Trophoblast cell (in vitro differentiated cells and primary cell): ENCODE results near the gene CRYBG2.

Experiments
- DNase-seq, 2 donors: peaks; one replicate each; pipeline ENCODE4 v3.0.0-alpha.2; 2016
- H2AFZ ChIP-seq: 2 replicates; pipeline ENCODE4 v1.6.1; 2013; ENCODE audit warnings: low read length, moderate library complexity, mild to moderate bottlenecking; ENCODE audit not compliant: insufficient read depth, poor library complexity
- H2AK5ac ChIP-seq: 2 replicates; pipeline ENCODE4 v1.6.1; 2013; ENCODE audit warnings: mild to moderate bottlenecking, low read length
- H2BK120ac ChIP-seq: 2 replicates; pipeline ENCODE4 v1.6.1; 2013; ENCODE audit warnings: low read length, mild to moderate bottlenecking, moderate library complexity; ENCODE audit not compliant: insufficient read depth, poor library complexity
- H2BK12ac ChIP-seq: 2 replicates; pipeline ENCODE4 v1.6.1; 2013; ENCODE audit warnings: mild to moderate bottlenecking, low read length, moderate library complexity
- H2BK5ac ChIP-seq: 2 replicates; pipeline ENCODE4 v1.6.1; 2013; ENCODE audit warnings: low read length, low read depth, moderate library complexity, mild to moderate bottlenecking; ENCODE audit not compliant: poor library complexity
- H3K14ac ChIP-seq: 2 replicates; pipeline ENCODE4 v1.6.1; 2013; ENCODE audit warnings: mild to moderate bottlenecking, low read length
- H3K18ac ChIP-seq: 2 replicates; pipeline ENCODE4 v1.6.1; 2013; ENCODE audit warnings: mild to moderate bottlenecking, low read length
- H3K23ac ChIP-seq: 2 replicates; pipeline ENCODE4 v1.6.1; 2013; ENCODE audit warnings: low read length
- H3K27ac ChIP-seq: 2 replicates; pipeline ENCODE4 v1.5.1; 2013; ENCODE audit warnings: low read depth, mild to moderate bottlenecking, inconsistent platforms, low read length, moderate library complexity
- H3K27me3 ChIP-seq: 2 replicates; pipeline ENCODE4 v1.6.1; 2013; ENCODE audit warnings: inconsistent platforms, mild to moderate bottlenecking, low read length, moderate library complexity; ENCODE audit not compliant: insufficient read depth
- H3K36me3 ChIP-seq, 2 experiments: 1 replicate in 1 of 2; 2 replicates in 1 of 2; pipeline ENCODE4 v1.6.1; 2013; ENCODE audit warnings: low read length in 2 of 2, mild to moderate bottlenecking in 2 of 2, moderate library complexity in 1 of 2; ENCODE audit not compliant: insufficient read depth in 2 of 2, control insufficient read depth in 1 of 2
- H3K4ac ChIP-seq: 2 replicates; pipeline ENCODE4 v1.6.1; 2013; ENCODE audit warnings: low read depth, mild to moderate bottlenecking, low read length, moderate library complexity
- H3K4me1 ChIP-seq, 2 experiments: 1 replicate in 1 of 2; 2 replicates in 1 of 2; pipeline ENCODE4 v1.6.1; 2013; ENCODE audit warnings: low read length in 2 of 2, mild to moderate bottlenecking in 2 of 2, moderate library complexity in 1 of 2; ENCODE audit not compliant: insufficient read depth in 2 of 2, control insufficient read depth in 1 of 2
- H3K4me2 ChIP-seq: 2 replicates; pipeline ENCODE4 v1.6.1; 2013; ENCODE audit warnings: inconsistent platforms, mild to moderate bottlenecking, low read length, moderate library complexity
- H3K4me3 ChIP-seq: 2 replicates; pipeline ENCODE4 v1.5.1; 2013; ENCODE audit warnings: mild to moderate bottlenecking, low read depth, low read length, inconsistent platforms
- H3K79me1 ChIP-seq: one replicate; pipeline ENCODE4 v1.6.1; 2013; ENCODE audit warnings: low read length
- H3K79me2 ChIP-seq: 2 replicates; pipeline ENCODE4 v1.6.1; 2013; ENCODE audit warnings: low read length, mild to moderate bottlenecking; ENCODE audit not compliant: control insufficient read depth, insufficient read depth, poor library complexity
- H3K9ac ChIP-seq: 2 replicates; pipeline ENCODE4 v1.6.1; 2013; ENCODE audit warnings: mild to moderate bottlenecking, low read length
- H3K9me3 ChIP-seq: 2 replicates; pipeline ENCODE4 v1.6.1; 2013; ENCODE audit warnings: low read depth, mild to moderate bottlenecking, control low read depth, inconsistent platforms, low read length; ENCODE audit not compliant: insufficient read depth
- H4K12ac ChIP-seq: 2 replicates; pipeline ENCODE4 v1.6.1; 2013; ENCODE audit warnings: low read depth, mild to moderate bottlenecking, low read length, moderate library complexity
- H4K8ac ChIP-seq: 2 replicates; pipeline ENCODE4 v1.6.1; 2013; ENCODE audit warnings: low read depth, mild to moderate bottlenecking, low read length, moderate library complexity
- H4K91ac ChIP-seq: one replicate; pipeline ENCODE4 v1.6.1; 2013; ENCODE audit warnings: low read depth, mild to moderate bottlenecking, low read length, moderate library complexity
- WGBS: extraction: QIAGEN DNeasy Blood & Tissue Kit; methylation state at CpG from one replicate; pipeline ENCODE4 v1.1.7; 2013; ENCODE audit warnings: missing lambda C conversion rate; ENCODE audit not compliant: insufficient read length, insufficient coverage; ENCODE audit errors: extremely low coverage; 5-methylcytosine and 5-hydroxymethylcytosine counted together

Gene CRYBG2

GRCh38 chr1:26340047-26340481 lies 13.9 kb downstream of the CRYBG2 start:
- Histone ChIP-seq H2BK12ac (no peak overlapping the region), H3K4ac (no peak overlapping the region), H3K79me1 (no peaks in the 10 kb centered on the region), H2BK5ac (no peak overlapping the region), H3K4me3 (no peak overlapping the region), H4K91ac (no peak overlapping the region), H4K8ac (no peak overlapping the region), H3K4me1 (peaks cover 9 to 10% of the 10 kb centered on the region in 2 experiments), H3K27me3 (no peaks in the 10 kb centered on the region), H3K79me2 (no peaks in the 10 kb centered on the region), H2BK120ac (no peak overlapping the region), H3K36me3 (peaks cover 33 to 38% of the 10 kb centered on the region in 2 experiments), H3K9me3 (no peaks in the 10 kb centered on the region), H3K4me2 (no peak overlapping the region), H2AK5ac (no peak overlapping the region), H2AFZ (no peak overlapping the region), H3K27ac (no peak overlapping the region), H4K12ac (no peak overlapping the region), H3K9ac (no peak overlapping the region), H3K14ac (no peak overlapping the region), H3K18ac (no peak overlapping the region), H3K23ac (no peak overlapping the region)
- no CpG with 5 or more reads among the region's 4 CpGs for WGBS
- DNase-seq: no peak

- H2BK5ac ChIP-seq: no peak overlapping the region
- H3K4me3 ChIP-seq: no peak overlapping the region
- H3K27me3 ChIP-seq: no peaks in the 10 kb centered on the region
- no peak overlapping the region for H3K18ac ChIP-seq
- no peak overlapping the region for H3K14ac ChIP-seq
- no peak overlapping the region for H2BK12ac ChIP-seq
- H2AFZ ChIP-seq: no peak overlapping the region
- H3K79me2 ChIP-seq: no peaks in the 10 kb centered on the region
- no peak overlapping the region for H2BK120ac ChIP-seq
- H3K23ac ChIP-seq: no peak overlapping the region
- peaks cover 9 to 10% of the 10 kb centered on the region in 2 experiments for H3K4me1 ChIP-seq
- no peak overlapping the region for H3K9ac ChIP-seq
- no peak overlapping the region for H3K27ac ChIP-seq
- no peak for DNase-seq
- no peak overlapping the region for H3K4ac ChIP-seq
- peaks cover 20 to 25% of the 10 kb centered on the region in 2 experiments for H3K36me3 ChIP-seq
- no peak overlapping the region for H2AK5ac ChIP-seq
- WGBS: no CpG with 5 or more reads among the region's 1 CpG
- no peak overlapping the region for H3K4me2 ChIP-seq
- no peak overlapping the region for H4K91ac ChIP-seq
- no peaks in the 10 kb centered on the region for H3K79me1 ChIP-seq
- H4K8ac ChIP-seq: no peak overlapping the region
- no peak overlapping the region for H4K12ac ChIP-seq
- no peaks in the 10 kb centered on the region for H3K9me3 ChIP-seq
Observed at GRCh38 chr1:26338670-26339069, 15.3 kb downstream of the CRYBG2 start.

- no peak overlapping the region for H3K27ac ChIP-seq
- no peak overlapping the region for H2AFZ ChIP-seq
- no peak overlapping the region for H3K4ac ChIP-seq
- H3K27me3 ChIP-seq: no peaks in the 10 kb centered on the region
- no peak for DNase-seq
- H3K18ac ChIP-seq: no peak overlapping the region
- H3K9me3 ChIP-seq: no peaks in the 10 kb centered on the region
- no peaks in the 10 kb centered on the region for H3K79me2 ChIP-seq
- H2BK5ac ChIP-seq: no peak overlapping the region
- no peak overlapping the region for H3K4me3 ChIP-seq
- no peak overlapping the region for H3K14ac ChIP-seq
- no peak overlapping the region for H4K8ac ChIP-seq
- no CpG with 5 or more reads among the region's 4 CpGs for WGBS
- H4K12ac ChIP-seq: no peak overlapping the region
- peaks cover 14 to 15% of the 10 kb centered on the region in 2 experiments for H3K36me3 ChIP-seq
- H3K23ac ChIP-seq: no peak overlapping the region
- no peak overlapping the region for H4K91ac ChIP-seq
- peaks cover 9 to 10% of the 10 kb centered on the region in 2 experiments for H3K4me1 ChIP-seq
- no peak overlapping the region for H2BK12ac ChIP-seq
- no peak overlapping the region for H2BK120ac ChIP-seq
- no peak overlapping the region for H3K9ac ChIP-seq
- H3K79me1 ChIP-seq: no peaks in the 10 kb centered on the region
- H3K4me2 ChIP-seq: no peak overlapping the region
- no peak overlapping the region for H2AK5ac ChIP-seq
Observed at GRCh38 chr1:26337625-26338024, 16.3 kb downstream of the CRYBG2 start.

- Histone ChIP-seq H3K4me3 (no peak overlapping the region), H4K12ac (no peak overlapping the region), H3K4me1 (peaks cover 9 to 10% of the 10 kb centered on the region in 2 experiments), H3K36me3 (peaks cover 12% of the 10 kb centered on the region in 2 experiments), H2AFZ (no peak overlapping the region), H4K91ac (no peak overlapping the region), H3K4ac (no peak overlapping the region), H3K9ac (no peak overlapping the region), H3K23ac (no peak overlapping the region), H3K18ac (no peak overlapping the region), H3K9me3 (no peaks in the 10 kb centered on the region), H2AK5ac (no peak overlapping the region), H4K8ac (no peak overlapping the region), H2BK120ac (no peak overlapping the region), H3K79me1 (no peaks in the 10 kb centered on the region), H3K14ac (no peak overlapping the region), H2BK5ac (no peak overlapping the region), H3K27me3 (no peaks in the 10 kb centered on the region), H3K4me2 (no peak overlapping the region), H3K79me2 (no peaks in the 10 kb centered on the region), H3K27ac (no peak overlapping the region), H2BK12ac (no peak overlapping the region)
- WGBS: no CpG with 5 or more reads among the region's 7 CpGs
- no peak for DNase-seq
Observed at GRCh38 chr1:26337206-26337535, 16.8 kb downstream of the CRYBG2 start.
